Panc1 (cell line): ENCODE measurements around the gene ATXN7L3. TPM values are rescaled to one million over a fixed set of nuclear protein-coding genes. Genes with fewer than 3 reads are reported as not detected.

Experiments used
- ATAC-seq: fragments of 200-7000 bp; cut with Tn5 transposase; 2 replicates; pipeline ENCODE4 v1.9.1; 2020; ENCODE audit warnings: mild to moderate bottlenecking, moderate library complexity
- BruUV-seq: library from RNA; stranded (reverse); fragments of 400-500 nt; replicated peaks from 2 replicates; lab custom pipeline; 2021; lab: Mats Ljungman, UMichigan
- CTCF ChIA-PET: fragments of 300-600 bp; sonication (Branson Sonifier 250); formaldehyde crosslinking; loops from one replicate; lab custom pipeline; 2022; ENCODE audit warnings: antibody characterized with exemption; lab: Charles Lee
- POLR2A ChIA-PET: fragments of 300-600 bp; sonication (Branson Sonifier 250); formaldehyde crosslinking; loops from one replicate; lab custom pipeline; 2022; ENCODE audit warnings: antibody characterized with exemption; lab: Charles Lee
- DNase-seq: peaks from one replicate; pipeline ENCODE4 v3.0.0-alpha.2; 2010; ENCODE audit warnings: low read depth, low spot score
- H3K27ac ChIP-seq: 2 replicates; pipeline ENCODE4 v1.5.1; 2011; ENCODE audit warnings: mild to moderate bottlenecking, low read length, inconsistent platforms
- H3K27me3 ChIP-seq: fragments of 200-500 bp; sonication (Bioruptor generic); 2 replicates; pipeline ENCODE4 v1.6.0; 2014; ENCODE audit warnings: low read length, inconsistent platforms; ENCODE audit not compliant: control insufficient read depth, insufficient read depth
- H3K36me3 ChIP-seq: fragments of 200-500 bp; sonication (Bioruptor generic); 2 replicates; pipeline ENCODE4 v1.5.1; 2014; ENCODE audit warnings: inconsistent platforms, mild to moderate bottlenecking, low read length, moderate library complexity; ENCODE audit not compliant: control insufficient read depth, insufficient read depth
- H3K4me1 ChIP-seq: 2 replicates; pipeline ENCODE4 v1.5.1; 2011; ENCODE audit warnings: inconsistent platforms, mild to moderate bottlenecking, low read length, moderate library complexity; ENCODE audit not compliant: control insufficient read depth, insufficient read depth
- H3K4me3 ChIP-seq, 2 experiments: 2 replicates each; pipeline ENCODE4 v1.5.1; 2011 to 2012; ENCODE audit warnings: low read depth in 2 of 2, low read length in 2 of 2, mild to moderate bottlenecking in 2 of 2, inconsistent platforms in 1 of 2, moderate library complexity in 1 of 2
- H3K9me3 ChIP-seq: fragments of 200-500 bp; sonication (Bioruptor generic); 2 replicates; pipeline ENCODE4 v1.5.1; 2014; ENCODE audit warnings: low read depth, mild to moderate bottlenecking, inconsistent platforms, low read length, moderate library complexity; ENCODE audit not compliant: control insufficient read depth, insufficient read depth
- POLR2AphosphoS5 ChIP-seq: IDR thresholded peaks from 2 replicates; pipeline ENCODE4 v1.6.1; 2012; ENCODE audit warnings: mild to moderate bottlenecking, low read depth, low read length, moderate library complexity
- REST ChIP-seq, 2 experiments: IDR thresholded peaks; 2 replicates each; pipeline ENCODE4 v1.6.1; 2011 to 2012; ENCODE audit warnings: low read depth in 2 of 2, control low read depth in 1 of 2, low read length in 1 of 2, mild to moderate bottlenecking in 1 of 2, moderate library complexity in 1 of 2; ENCODE audit not compliant: insufficient read depth in 1 of 2
- SIN3A ChIP-seq: IDR thresholded peaks from 2 replicates; pipeline ENCODE4 v1.6.1; 2012; ENCODE audit warnings: low read depth, mild to moderate bottlenecking, low read length, moderate library complexity, borderline replicate concordance; ENCODE audit not compliant: insufficient read depth
- TCF7L2 ChIP-seq: IDR thresholded peaks from 2 replicates; pipeline ENCODE4 v1.6.1; 2011; ENCODE audit warnings: mild to moderate bottlenecking, low read depth, low read length, inconsistent platforms
- in situ Hi-C: cut with HindIII; loops from 2 replicates; pipeline ENCODE4 v1.10.0; 2016; ENCODE audit warnings: low sequenced_read_pairs, low pct_unique_long_range_greater_than_20kb
- intact Hi-C: fragments of 100-400 bp; cut with micrococcal nuclease; formaldehyde crosslinking; loops from one replicate; pipeline ENCODE4 v1.10.0; 2022; ENCODE audit not compliant: unreplicated experiment
- total RNA-seq: library from RNA; stranded (reverse); gene quantifications from one replicate; pipeline ENCODE4 v1.2.1, GENCODE V29; 2021; ENCODE audit not compliant: unreplicated experiment
- TF ChIP-seq, protein P1 (sequence below): fragments of 450-650 bp; IDR thresholded peaks from 2 replicates; pipeline ENCODE4 v1.5.1; 2017; ENCODE audit warnings: mild to moderate bottlenecking

ATXN7L3 gene
- total RNA-seq, 1 experiment from 2014 or later: 69.8 TPM

DNA sequence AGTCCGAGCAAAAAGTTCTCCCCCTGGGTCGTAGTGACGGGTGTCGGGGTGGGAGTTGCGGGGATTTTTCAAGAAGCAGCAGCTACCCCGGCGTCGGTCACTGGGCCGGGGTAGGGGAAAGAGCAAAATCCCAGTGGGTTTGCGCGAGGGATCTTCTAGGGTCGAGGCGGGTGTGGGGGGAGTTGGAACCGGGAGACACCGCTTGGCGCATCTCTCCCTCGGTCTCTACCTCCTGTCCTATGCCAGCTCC lies 22.1 kb upstream of the ATXN7L3 start:
- H3K27ac ChIP-seq: peak overlapping the region; percentile 87
- in situ Hi-C loops: no loop called here
- POLR2A ChIA-PET: interaction anchor here (0.6 to 1.1 kb wide), 2 partner anchors 9 to 43 kb away, joined by 7 to 10 read pairs; no protein-coding TSS in a partner anchor

DNA sequence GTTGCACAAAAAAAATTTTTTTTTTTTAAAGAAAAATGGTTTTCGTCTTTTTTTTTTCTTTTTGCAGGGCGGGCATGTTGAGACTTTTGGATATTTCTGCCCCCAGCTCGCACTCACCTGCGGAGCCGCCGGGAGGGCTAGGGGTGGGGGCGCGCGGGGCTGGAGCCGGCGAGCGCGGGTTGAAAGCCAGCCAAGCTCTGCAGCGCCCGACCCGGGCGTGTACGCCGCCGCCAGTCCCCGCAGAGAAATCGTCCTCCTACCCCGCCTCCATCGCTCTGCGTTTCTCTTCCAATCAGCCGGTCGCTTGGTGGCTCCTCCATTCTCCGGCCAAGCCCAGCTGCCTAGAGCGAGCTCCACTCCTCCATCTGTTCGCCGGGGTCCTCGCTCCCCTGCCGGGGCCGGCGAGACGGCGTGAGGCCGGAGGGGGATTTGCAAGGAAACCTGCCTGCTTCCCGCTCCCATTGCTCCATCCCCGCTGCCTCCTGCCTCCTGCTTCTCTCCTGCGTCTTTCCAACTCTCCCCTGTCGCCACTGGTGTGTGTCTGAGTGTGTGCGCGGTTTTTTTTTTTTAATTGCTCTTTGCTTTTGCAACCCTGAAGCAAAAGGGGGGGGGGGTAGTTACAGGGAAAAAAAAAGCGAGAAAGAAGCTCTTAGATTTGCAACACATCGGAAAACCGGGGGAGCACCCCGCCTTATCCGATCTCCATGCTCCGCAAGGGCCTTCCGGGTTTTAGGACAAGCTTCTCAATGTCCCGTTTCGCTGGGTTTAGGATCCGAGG lies 21.6 kb upstream of the ATXN7L3 start:
- intact Hi-C loops: loop anchor here (5.0 kb wide), 1 partner anchor 106 kb away; no protein-coding TSS in a partner anchor
- peaks cover 26% of the 10 kb centered on the region for H3K4me1 ChIP-seq
- peak; percentile 50 for ATAC-seq

More for the DNA sequence above, 22.1 kb upstream of the ATXN7L3 start:
- H3K4me3 ChIP-seq: peak overlapping the region; percentile 69 to 77
- no peaks in the 10 kb centered on the region for H3K27me3 ChIP-seq
- ATAC-seq: no peak
- CTCF ChIA-PET: interaction anchor here (0.7 kb wide), 1 partner anchor 116 kb away, joined by 6 read pairs; no protein-coding TSS in a partner anchor
- H3K9me3 ChIP-seq: no peaks in the 10 kb centered on the region
- no peaks in the 10 kb centered on the region; the same call in none of the 2 replicates for H3K36me3 ChIP-seq
- intact Hi-C loops: loop anchor here (5.0 kb wide), 1 partner anchor 106 kb away; no protein-coding TSS in a partner anchor
- TF ChIP-seq POLR2AphosphoS5 (no peak), TCF7L2 (no peak; the same call in 1 of the 2 replicates), SIN3A (no peak), REST (IDR thresholded peaks at IDR 0.05; ENCODE audit: insufficient read depth in 1 of 2, low read depth in 2 of 2, low read length in 1 of 2) (no peak)
- TF ChIP-seq, protein P1, sequence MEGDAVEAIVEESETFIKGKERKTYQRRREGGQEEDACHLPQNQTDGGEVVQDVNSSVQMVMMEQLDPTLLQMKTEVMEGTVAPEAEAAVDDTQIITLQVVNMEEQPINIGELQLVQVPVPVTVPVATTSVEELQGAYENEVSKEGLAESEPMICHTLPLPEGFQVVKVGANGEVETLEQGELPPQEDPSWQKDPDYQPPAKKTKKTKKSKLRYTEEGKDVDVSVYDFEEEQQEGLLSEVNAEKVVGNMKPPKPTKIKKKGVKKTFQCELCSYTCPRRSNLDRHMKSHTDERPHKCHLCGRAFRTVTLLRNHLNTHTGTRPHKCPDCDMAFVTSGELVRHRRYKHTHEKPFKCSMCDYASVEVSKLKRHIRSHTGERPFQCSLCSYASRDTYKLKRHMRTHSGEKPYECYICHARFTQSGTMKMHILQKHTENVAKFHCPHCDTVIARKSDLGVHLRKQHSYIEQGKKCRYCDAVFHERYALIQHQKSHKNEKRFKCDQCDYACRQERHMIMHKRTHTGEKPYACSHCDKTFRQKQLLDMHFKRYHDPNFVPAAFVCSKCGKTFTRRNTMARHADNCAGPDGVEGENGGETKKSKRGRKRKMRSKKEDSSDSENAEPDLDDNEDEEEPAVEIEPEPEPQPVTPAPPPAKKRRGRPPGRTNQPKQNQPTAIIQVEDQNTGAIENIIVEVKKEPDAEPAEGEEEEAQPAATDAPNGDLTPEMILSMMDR: no peak
- TSS peak; percentile 74 for BruUV-seq
- peaks cover 26% of the 10 kb centered on the region for H3K4me1 ChIP-seq
- DNase-seq: no peak

More for the DNA sequence above, 21.6 kb upstream of the ATXN7L3 start:
- Histone ChIP-seq H3K36me3 (peaks cover 3% of the 10 kb centered on the region), H3K4me3 (peak overlapping the region; percentile 69 to 77), H3K27ac (peak overlapping the region; percentile 87), H3K27me3 (no peaks in the 10 kb centered on the region), H3K9me3 (no peaks in the 10 kb centered on the region)
- TF ChIP-seq POLR2AphosphoS5: no peak; the same call in 1 of the 2 replicates
- no peak for TF ChIP-seq REST (IDR thresholded peaks at IDR 0.05; ENCODE audit: insufficient read depth in 1 of 2, low read depth in 2 of 2, low read length in 1 of 2)
- 0 out of 2 replicates have a peak, but pooled peaks have one; percentile 38 for TF ChIP-seq SIN3A
- no peak for TF ChIP-seq TCF7L2
- CTCF ChIA-PET: interaction anchor here (0.5 to 0.7 kb wide), 2 partner anchors 9 to 117 kb away, joined by 4 to 6 read pairs; no protein-coding TSS in a partner anchor
- in situ Hi-C loops: no loop called here
- no TSS peak for BruUV-seq
- POLR2A ChIA-PET: interaction anchor here (0.6 to 1.1 kb wide), 4 partner anchors 10 to 106 kb away, joined by 3 to 10 read pairs (median 6); no protein-coding TSS in a partner anchor
- DNase-seq: no peak
